Keratinocyte (primary cell): ENCODE measurements around the gene PRKAG3.

Experiments used
- CTCF ChIP-seq, 3 experiments: IDR thresholded peaks in 1 of 3; conservative IDR thresholded peaks in 1 of 3; optimal IDR thresholded peaks in 1 of 3; 2 replicates in 2 of 3; 3 replicates in 1 of 3; pipeline versions ENCODE3 to v1.5.1; 2011; ENCODE audit warnings: low read length in 3 of 3, mild to moderate bottlenecking in 3 of 3, moderate library complexity in 2 of 3, control low read depth in 1 of 3, inconsistent platforms in 1 of 3; ENCODE audit not compliant: insufficient read depth in 2 of 3; ENCODE audit errors: extremely low read depth in 1 of 3
- EZH2 ChIP-seq: IDR thresholded peaks from one replicate; pipeline ENCODE4 v1.6.1; 2012; ENCODE audit warnings: inconsistent platforms, mild to moderate bottlenecking, low read length, moderate library complexity

GRCh38 chr2:218823196-218823855 is 8.3 kb downstream of the PRKAG3 start:
- TF ChIP-seq CTCF (optimal IDR thresholded peaks at IDR 0.05 in 1 of 3, IDR thresholded peaks at IDR 0.05 in 1 of 3, conservative IDR thresholded peaks at IDR 0.05 in 1 of 3; ENCODE audit: extremely low read depth in 1 of 3, insufficient read depth in 2 of 3, low read length in 3 of 3) = no peak
- no peak for TF ChIP-seq EZH2
